ENCODE data around the gene DCN. TPM values are rescaled to one million over a fixed set of nuclear protein-coding genes. Genes with fewer than 3 reads are reported as not detected.

DCN gene
- polyA plus RNA-seq, 1 of the 3 experiments (the other 2 are of a cell fraction): 5.5 TPM

GRCh38 chr12:91224401-91224800 is 41.8 kb upstream of the DCN start:
- Histone ChIP-seq H3K79me2 (ENCODE audit: insufficient read depth) (no peaks in the 10 kb centered on the region), H3K4me2 (no peak overlapping the region), H3K9me2 (no peaks in the 10 kb centered on the region; the same call in 1 of the 2 replicates), H3K4me3 (ENCODE audit: low read depth in 2 of 2, low read length in 1 of 2) (no peak overlapping the region), H4K20me1 (ENCODE audit: insufficient read depth) (no peaks in the 10 kb centered on the region), H3K4me1 (ENCODE audit: control insufficient read depth in 1 of 2, insufficient read depth in 2 of 2, low read depth in 1 of 2, low read length in 1 of 2) (0 out of 4 replicates have a peak, but pooled peaks cover 0 to 4% of the 10 kb centered on the region in 2 experiments), H3F3A (replicated peaks; ENCODE audit: insufficient read depth) (peaks cover 3% of the 10 kb centered on the region), H3K36me3 (replicated peaks in 1 of 2; ENCODE audit: control insufficient read depth in 1 of 2, insufficient read depth in 2 of 2, low read length in 1 of 2) (no peaks in the 10 kb centered on the region), H2AFZ (ENCODE audit: low read depth) (no peak overlapping the region), H3K9ac (no peak overlapping the region), H3K27ac (ENCODE audit: low read depth in 2 of 2, low read length in 1 of 2) (no peak overlapping the region), H3K9me3 (no peaks in the 10 kb centered on the region), H3K27me3 (ENCODE audit: insufficient read depth) (no peaks in the 10 kb centered on the region)
- POLR2A ChIA-PET: no interaction called here
- CTCF ChIA-PET: interaction anchor here (0.7 kb wide), 1 partner anchor 949 kb away, joined by 3 read pairs; no protein-coding TSS in a partner anchor
- 68% methylated on average over 1 of the region's 1 CpG for WGBS (ENCODE audit: low lambda C conversion rate)
- DNase-seq: no peak
- TF ChIP-seq TCF12 (IDR thresholded peaks at IDR 0.05) (no peak), FOSL2 (IDR thresholded peaks at IDR 0.05; ENCODE audit: borderline replicate concordance, low read depth) (no peak), TAF1 (IDR thresholded peaks at IDR 0.05; ENCODE audit: borderline replicate concordance, low read depth, low read length) (no peak), SMC3 (IDR thresholded peaks at IDR 0.05; ENCODE audit: low read depth, low read length) (no peak), ZBTB33 (IDR thresholded peaks at IDR 0.05; ENCODE audit: borderline replicate concordance, low read depth) (no peak), CHD2 (IDR thresholded peaks at IDR 0.05; ENCODE audit: low read length, partially characterized antibody) (no peak), ELF1 (IDR thresholded peaks at IDR 0.05) (no peak), RAD21 (IDR thresholded peaks at IDR 0.05; ENCODE audit: low read length) (no peak), EZH2phosphoT487 (IDR thresholded peaks at IDR 0.05; ENCODE audit: borderline replicate concordance, low read depth) (no peak), USF1 (IDR thresholded peaks at IDR 0.05; ENCODE audit: borderline replicate concordance, low read depth) (no peak), CTCF (IDR thresholded peaks at IDR 0.05) (no peak), NRF1 (IDR thresholded peaks at IDR 0.05; ENCODE audit: low read depth, low read length) (no peak), GABPA (IDR thresholded peaks at IDR 0.05; ENCODE audit: low read depth) (no peak)

- no peak overlapping the region for H3K4me3 ChIP-seq (ENCODE audit: low read depth in 2 of 2, low read length in 1 of 2)
- 0 out of 2 replicates have a peak, but pooled peaks have one; percentile 14 for TF ChIP-seq FOSL2 (IDR thresholded peaks at IDR 0.05; ENCODE audit: borderline replicate concordance, low read depth)
- TF ChIP-seq MEF2A (IDR thresholded peaks at IDR 0.05; ENCODE audit: borderline replicate concordance, low read depth): no peak
- H3K27me3 ChIP-seq (ENCODE audit: insufficient read depth): no peaks in the 10 kb centered on the region
- no peaks in the 10 kb centered on the region for H3K9me2 ChIP-seq
- H2AFZ ChIP-seq (ENCODE audit: low read depth): peak overlapping the region; percentile 54; the same call in 1 of the 2 replicates
- H3K9ac ChIP-seq: no peak overlapping the region
- WGBS (ENCODE audit: low lambda C conversion rate): 47% methylated on average over 3 of the region's 3 CpGs
- POLR2A ChIA-PET: no interaction called here
- no peak for DNase-seq
- no peaks in the 10 kb centered on the region for H3K36me3 ChIP-seq (replicated peaks in 1 of 2; ENCODE audit: control insufficient read depth in 1 of 2, insufficient read depth in 2 of 2, low read length in 1 of 2)
- H3F3A ChIP-seq (replicated peaks; ENCODE audit: insufficient read depth): peaks cover 3% of the 10 kb centered on the region
- no peaks in the 10 kb centered on the region for H3K79me2 ChIP-seq (ENCODE audit: insufficient read depth)
- H3K27ac ChIP-seq (ENCODE audit: low read depth in 2 of 2, low read length in 1 of 2): peak overlapping the region in 1 of 2 experiments; percentile 58; a peak in 2 of 4 replicates
- H3K4me2 ChIP-seq: no peak overlapping the region
- CTCF ChIA-PET: no interaction called here
- H4K20me1 ChIP-seq (ENCODE audit: insufficient read depth): no peaks in the 10 kb centered on the region
- H3K9me3 ChIP-seq: no peaks in the 10 kb centered on the region
- 0 out of 4 replicates have a peak, but pooled peaks cover 0 to 4% of the 10 kb centered on the region in 2 experiments for H3K4me1 ChIP-seq (ENCODE audit: control insufficient read depth in 1 of 2, insufficient read depth in 2 of 2, low read depth in 1 of 2, low read length in 1 of 2)
These were observed 40.1 kb upstream of the DCN start for GRCh38 chr12:91222746-91223145.
